ENCODE data around the gene TLCD1.

The TLCD1 gene, protein sequence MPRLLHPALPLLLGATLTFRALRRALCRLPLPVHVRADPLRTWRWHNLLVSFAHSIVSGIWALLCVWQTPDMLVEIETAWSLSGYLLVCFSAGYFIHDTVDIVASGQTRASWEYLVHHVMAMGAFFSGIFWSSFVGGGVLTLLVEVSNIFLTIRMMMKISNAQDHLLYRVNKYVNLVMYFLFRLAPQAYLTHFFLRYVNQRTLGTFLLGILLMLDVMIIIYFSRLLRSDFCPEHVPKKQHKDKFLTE

DNA sequence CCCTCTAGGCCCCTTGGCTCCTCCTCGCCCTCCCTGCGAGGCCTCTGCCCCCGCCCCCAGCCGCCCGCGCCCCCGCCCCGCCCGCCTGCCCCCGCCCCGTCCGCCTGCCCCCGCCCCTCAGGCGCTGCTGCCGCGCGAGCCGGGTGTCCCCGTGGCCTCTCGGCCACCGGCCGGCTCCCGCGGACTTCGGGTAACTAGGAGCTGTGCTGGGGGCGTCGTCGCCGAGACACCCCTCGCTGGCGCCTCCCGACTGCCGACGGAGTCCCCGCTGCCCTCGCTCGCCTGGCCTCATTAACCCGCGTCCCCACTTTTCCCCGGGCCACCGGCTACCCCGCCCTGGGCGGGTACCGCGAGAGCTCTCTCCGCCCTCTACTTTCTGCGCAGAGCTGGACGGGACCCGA lies at the start of gene TLCD1:
Gene TLCD1, minus strand, starts transcription at position 8 of the 401 bp plus-strand sequence. CDS start 136 bp downstream, outside the sequence.
- ChIA-PET CTCF (interaction anchor here (0.5 to 13.6 kb wide), 47 partner anchors 9 to 1027 kb away, joined by 3 to 445 read pairs (median 7); partner anchors contain the start of genes BLTP2, DHRS13, FLOT2 and PHF12), POLR2A (interaction anchor here (0.8 to 6.7 kb wide), 28 partner anchors 9 to 391 kb away, joined by 3 to 448 read pairs (median 6); partner anchors contain the start of genes BLTP2, DHRS13, FAM222B and FLOT2)
- Histone ChIP-seq H3K4me3 (ENCODE audit: low read depth, low read length) (peak within 1 kb of the TSS; percentile 55), H3K27ac (ENCODE audit: extremely low read depth, low read depth, low read length) (peak within 1 kb of the TSS; percentile 99), H3K4me1 (ENCODE audit: control insufficient read depth, insufficient read depth, low read length) (peaks cover 9% of the 10 kb centered on the region; the same call in 1 of the 2 replicates), H3K9me3 (ENCODE audit: control insufficient read depth, insufficient read depth, low read depth, low read length) (no peaks in the 10 kb centered on the region), H3K36me3 (ENCODE audit: control insufficient read depth in 2 of 2, insufficient read depth in 1 of 2, low read length in 2 of 2) (peaks cover 20 to 41% of the 10 kb centered on the region in 2 experiments)
- TF ChIP-seq KLF7 (tag by site-specific recombination; IDR thresholded peaks at IDR 0.05; ENCODE audit: borderline replicate concordance) (peak; percentile 73), KLF1 (tag by site-specific recombination; IDR thresholded peaks at IDR 0.05) (peak; percentile 91), ZNF16 (tag by site-specific recombination; IDR thresholded peaks at IDR 0.05; ENCODE audit: low read depth) (0 out of 2 replicates have a peak, but pooled peaks have one; percentile 6), BCL11B (tag by site-specific recombination; IDR thresholded peaks at IDR 0.05; ENCODE audit: low read depth) (no peak), ZNF341 (tag by site-specific recombination; IDR thresholded peaks at IDR 0.05; ENCODE audit: low read depth) (peak; percentile 97), HOXD13 (CRISPR knock-in tag; IDR thresholded peaks at IDR 0.05; ENCODE audit: borderline replicate concordance) (0 out of 2 replicates have a peak, but pooled peaks have one; percentile 7), SP3 (tag by site-specific recombination; IDR thresholded peaks at IDR 0.05) (peak; percentile 58; the same call in 1 of the 2 replicates), ZNF266 (tag by site-specific recombination; IDR thresholded peaks at IDR 0.05; ENCODE audit: low read depth) (no peak)
- TF ChIP-seq, protein P1, sequence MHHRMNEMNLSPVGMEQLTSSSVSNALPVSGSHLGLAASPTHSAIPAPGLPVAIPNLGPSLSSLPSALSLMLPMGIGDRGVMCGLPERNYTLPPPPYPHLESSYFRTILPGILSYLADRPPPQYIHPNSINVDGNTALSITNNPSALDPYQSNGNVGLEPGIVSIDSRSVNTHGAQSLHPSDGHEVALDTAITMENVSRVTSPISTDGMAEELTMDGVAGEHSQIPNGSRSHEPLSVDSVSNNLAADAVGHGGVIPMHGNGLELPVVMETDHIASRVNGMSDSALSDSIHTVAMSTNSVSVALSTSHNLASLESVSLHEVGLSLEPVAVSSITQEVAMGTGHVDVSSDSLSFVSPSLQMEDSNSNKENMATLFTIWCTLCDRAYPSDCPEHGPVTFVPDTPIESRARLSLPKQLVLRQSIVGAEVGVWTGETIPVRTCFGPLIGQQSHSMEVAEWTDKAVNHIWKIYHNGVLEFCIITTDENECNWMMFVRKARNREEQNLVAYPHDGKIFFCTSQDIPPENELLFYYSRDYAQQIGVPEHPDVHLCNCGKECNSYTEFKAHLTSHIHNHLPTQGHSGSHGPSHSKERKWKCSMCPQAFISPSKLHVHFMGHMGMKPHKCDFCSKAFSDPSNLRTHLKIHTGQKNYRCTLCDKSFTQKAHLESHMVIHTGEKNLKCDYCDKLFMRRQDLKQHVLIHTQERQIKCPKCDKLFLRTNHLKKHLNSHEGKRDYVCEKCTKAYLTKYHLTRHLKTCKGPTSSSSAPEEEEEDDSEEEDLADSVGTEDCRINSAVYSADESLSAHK (tag by site-specific recombination; IDR thresholded peaks at IDR 0.05): peak; percentile 36
- TF ChIP-seq, protein P2, sequence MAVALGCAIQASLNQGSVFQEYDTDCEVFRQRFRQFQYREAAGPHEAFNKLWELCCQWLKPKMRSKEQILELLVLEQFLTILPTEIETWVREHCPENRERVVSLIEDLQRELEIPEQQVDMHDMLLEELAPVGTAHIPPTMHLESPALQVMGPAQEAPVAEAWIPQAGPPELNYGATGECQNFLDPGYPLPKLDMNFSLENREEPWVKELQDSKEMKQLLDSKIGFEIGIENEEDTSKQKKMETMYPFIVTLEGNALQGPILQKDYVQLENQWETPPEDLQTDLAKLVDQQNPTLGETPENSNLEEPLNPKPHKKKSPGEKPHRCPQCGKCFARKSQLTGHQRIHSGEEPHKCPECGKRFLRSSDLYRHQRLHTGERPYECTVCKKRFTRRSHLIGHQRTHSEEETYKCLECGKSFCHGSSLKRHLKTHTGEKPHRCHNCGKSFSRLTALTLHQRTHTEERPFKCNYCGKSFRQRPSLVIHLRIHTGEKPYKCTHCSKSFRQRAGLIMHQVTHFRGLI (tag by site-specific recombination; IDR thresholded peaks at IDR 0.05): no peak
- TF ChIP-seq, protein P3, sequence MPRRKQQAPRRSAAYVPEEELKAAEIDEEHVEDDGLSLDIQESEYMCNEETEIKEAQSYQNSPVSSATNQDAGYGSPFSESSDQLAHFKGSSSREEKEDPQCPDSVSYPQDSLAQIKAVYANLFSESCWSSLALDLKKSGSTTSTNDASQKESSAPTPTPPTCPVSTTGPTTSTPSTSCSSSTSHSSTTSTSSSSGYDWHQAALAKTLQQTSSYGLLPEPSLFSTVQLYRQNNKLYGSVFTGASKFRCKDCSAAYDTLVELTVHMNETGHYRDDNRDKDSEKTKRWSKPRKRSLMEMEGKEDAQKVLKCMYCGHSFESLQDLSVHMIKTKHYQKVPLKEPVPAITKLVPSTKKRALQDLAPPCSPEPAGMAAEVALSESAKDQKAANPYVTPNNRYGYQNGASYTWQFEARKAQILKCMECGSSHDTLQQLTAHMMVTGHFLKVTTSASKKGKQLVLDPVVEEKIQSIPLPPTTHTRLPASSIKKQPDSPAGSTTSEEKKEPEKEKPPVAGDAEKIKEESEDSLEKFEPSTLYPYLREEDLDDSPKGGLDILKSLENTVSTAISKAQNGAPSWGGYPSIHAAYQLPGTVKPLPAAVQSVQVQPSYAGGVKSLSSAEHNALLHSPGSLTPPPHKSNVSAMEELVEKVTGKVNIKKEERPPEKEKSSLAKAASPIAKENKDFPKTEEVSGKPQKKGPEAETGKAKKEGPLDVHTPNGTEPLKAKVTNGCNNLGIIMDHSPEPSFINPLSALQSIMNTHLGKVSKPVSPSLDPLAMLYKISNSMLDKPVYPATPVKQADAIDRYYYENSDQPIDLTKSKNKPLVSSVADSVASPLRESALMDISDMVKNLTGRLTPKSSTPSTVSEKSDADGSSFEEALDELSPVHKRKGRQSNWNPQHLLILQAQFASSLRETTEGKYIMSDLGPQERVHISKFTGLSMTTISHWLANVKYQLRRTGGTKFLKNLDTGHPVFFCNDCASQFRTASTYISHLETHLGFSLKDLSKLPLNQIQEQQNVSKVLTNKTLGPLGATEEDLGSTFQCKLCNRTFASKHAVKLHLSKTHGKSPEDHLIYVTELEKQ (tag by site-specific recombination; IDR thresholded peaks at IDR 0.05; ENCODE audit: borderline replicate concordance): no peak
- TF ChIP-seq, protein P4, sequence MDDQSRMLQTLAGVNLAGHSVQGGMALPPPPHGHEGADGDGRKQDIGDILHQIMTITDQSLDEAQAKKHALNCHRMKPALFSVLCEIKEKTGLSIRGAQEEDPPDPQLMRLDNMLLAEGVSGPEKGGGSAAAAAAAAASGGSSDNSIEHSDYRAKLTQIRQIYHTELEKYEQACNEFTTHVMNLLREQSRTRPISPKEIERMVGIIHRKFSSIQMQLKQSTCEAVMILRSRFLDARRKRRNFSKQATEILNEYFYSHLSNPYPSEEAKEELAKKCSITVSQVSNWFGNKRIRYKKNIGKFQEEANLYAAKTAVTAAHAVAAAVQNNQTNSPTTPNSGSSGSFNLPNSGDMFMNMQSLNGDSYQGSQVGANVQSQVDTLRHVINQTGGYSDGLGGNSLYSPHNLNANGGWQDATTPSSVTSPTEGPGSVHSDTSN (CRISPR knock-in tag; IDR thresholded peaks at IDR 0.05): peak; percentile 8
- TF ChIP-seq, protein P5, sequence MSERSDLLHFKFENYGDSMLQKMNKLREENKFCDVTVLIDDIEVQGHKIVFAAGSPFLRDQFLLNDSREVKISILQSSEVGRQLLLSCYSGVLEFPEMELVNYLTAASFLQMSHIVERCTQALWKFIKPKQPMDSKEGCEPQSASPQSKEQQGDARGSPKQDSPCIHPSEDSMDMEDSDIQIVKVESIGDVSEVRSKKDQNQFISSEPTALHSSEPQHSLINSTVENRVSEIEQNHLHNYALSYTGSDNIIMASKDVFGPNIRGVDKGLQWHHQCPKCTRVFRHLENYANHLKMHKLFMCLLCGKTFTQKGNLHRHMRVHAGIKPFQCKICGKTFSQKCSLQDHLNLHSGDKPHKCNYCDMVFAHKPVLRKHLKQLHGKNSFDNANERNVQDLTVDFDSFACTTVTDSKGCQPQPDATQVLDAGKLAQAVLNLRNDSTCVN (tag by site-specific recombination; optimal IDR thresholded peaks at IDR 0.05): peak; percentile 47
